Medulla oblongata (tissue), 1 donor: ENCODE measurements around the gene DPH3.

Source experiments
- DNase-seq: peaks from one replicate; pipeline ENCODE4 v3.0.0-alpha.2; 2015; ENCODE audit errors: extremely low spot score

Gene DPH3

GRCh38 chr3:16233806-16234205, 30.9 kb downstream of the DPH3 start:
- no peak for DNase-seq

- no peak for DNase-seq
These were observed 32.8 kb downstream of the DPH3 start for GRCh38 chr3:16231983-16232382.

- no peak for DNase-seq
These were observed 35.1 kb downstream of the DPH3 start for GRCh38 chr3:16229681-16230080.

GRCh38 chr3:16227566-16227965, 37.2 kb downstream of the DPH3 start:
- peak; percentile 31 for DNase-seq

- no peak for DNase-seq
These were observed 40.4 kb downstream of the DPH3 start for GRCh38 chr3:16224325-16224724.

GRCh38 chr3:16222547-16222946, 42.2 kb downstream of the DPH3 start:
- DNase-seq = no peak

- no peak for DNase-seq
These were observed 42.8 kb downstream of the DPH3 start for GRCh38 chr3:16221990-16222389.

GRCh38 chr3:16219777-16220176, 45.0 kb downstream of the DPH3 start:
- no peak for DNase-seq

- no peak for DNase-seq
These were observed 48.3 kb downstream of the DPH3 start for GRCh38 chr3:16216373-16216935.

GRCh38 chr3:16214366-16214765, 50.4 kb downstream of the DPH3 start:
- no peak for DNase-seq

GRCh38 chr3:16211176-16211904, 53.4 kb downstream of the DPH3 start:
- no peak for DNase-seq
